Dedifferentiated amniotic fluid mesenchymal stem cell (primary cell): ENCODE measurements around the gene EGFLAM.

Experiments
- DNase-seq: peaks from one replicate; pipeline ENCODE4 v3.0.0-alpha.2; 2016; ENCODE audit errors: extremely low spot score

EGFLAM gene

DNA sequence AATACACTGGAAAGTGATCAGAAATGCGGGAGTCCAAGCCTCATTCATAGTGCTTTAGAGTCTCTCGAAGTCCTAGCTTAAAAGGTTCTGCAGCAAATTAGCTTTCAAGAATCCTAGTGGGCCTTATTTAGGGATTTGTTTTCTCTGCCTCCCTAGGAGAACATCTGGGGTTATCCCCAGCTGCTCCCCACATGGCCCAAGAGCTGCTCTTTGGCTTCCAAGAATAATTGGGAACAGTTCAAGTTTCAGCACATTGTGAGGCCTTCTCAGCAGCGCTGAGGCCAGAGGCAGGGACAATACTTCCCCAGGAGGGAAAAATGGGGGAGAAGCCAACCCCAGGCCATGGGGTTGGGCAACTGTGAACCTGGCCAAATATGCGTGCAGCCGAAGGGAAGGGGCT, 189.4 kb downstream of the EGFLAM start:
- DNase-seq: no peak

DNA sequence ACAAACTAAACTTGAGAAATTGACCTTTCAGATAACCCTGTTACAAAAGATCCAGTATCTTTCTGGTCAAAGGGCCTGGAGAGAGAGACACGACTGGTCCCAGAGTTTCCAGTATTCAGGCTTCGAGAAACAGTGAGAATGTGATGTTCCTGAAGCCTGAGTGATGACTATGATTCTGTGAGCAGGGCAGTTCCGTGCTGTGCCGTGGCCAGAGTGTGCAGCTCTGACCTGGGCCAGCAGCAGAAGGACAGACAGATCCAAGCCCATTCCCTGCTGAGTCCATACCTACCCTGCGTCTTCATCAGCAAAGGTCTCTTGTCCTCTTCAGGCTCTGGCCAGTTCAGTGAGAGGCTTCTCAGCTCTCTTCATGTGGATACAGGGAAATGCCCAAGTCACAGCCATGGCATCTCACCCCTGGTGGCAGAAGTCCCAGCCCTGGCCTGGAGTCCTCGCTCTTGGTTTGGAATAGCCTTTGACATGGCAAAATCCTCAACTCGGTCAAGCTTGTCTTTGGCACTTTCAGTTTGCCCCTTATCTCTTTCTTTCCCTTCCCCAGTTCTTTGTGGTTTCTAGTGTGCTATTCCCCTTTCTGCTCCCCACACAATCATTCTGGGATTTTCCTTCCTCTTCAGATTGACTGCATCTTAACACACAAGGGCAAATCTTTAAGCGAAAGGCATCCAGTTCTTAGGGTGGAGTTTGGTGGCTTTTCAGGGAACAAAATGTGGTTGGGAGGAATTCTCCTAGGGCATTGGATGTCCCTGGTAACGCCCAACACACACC, 190.4 kb downstream of the EGFLAM start:
- DNase-seq: no peak

DNA sequence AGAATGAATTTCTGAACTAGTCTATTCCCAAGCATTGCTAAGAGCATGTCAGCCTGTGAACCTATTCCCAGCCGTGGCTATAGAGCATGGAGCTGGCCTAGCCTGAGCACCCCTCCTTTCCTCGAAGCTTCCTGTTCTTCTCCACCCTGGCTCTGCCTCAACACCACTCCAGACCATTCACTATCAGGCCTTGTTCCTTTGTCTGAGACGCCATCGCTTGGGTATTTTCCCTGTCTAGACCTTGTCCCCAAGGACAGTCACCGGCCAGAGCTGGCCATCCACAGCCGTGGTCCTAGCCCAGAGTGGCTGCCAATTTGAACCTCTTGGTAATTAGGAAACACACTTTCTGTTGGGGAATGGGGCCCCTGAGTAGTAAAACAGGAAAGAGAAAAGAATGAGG, 192.3 kb downstream of the EGFLAM start:
- DNase-seq: no peak

DNA sequence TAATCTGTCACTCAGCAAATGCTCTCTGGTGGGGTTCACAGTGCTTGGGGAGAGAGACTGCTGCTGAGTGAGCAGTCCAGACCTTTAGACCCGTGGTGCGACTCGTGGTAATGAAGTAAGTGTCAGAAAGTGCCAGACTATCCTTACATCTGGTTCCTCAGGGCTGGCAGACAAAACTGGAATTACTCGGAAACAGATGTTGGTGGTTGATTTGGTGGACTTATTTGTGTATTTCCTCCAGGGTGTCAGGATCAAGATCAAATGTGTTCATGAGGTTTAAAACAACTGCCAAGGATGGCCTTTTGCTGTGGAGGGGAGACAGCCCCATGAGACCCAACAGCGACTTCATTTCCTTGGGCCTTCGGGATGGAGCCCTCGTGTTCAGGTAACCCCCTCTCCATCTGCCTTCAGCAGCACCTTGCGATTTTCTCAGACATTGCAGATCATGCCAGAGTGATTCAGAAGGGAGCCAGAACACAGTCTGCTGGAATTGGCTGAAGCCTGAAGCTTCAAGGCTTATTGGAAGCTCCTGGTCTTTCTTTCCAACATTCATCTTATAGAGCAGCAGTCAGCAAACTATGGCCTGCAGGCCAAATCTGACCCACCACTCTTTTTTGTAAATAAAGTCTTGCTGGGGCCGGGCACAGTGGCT, 192.8 kb downstream of the EGFLAM start:
- DNase-seq: no peak

DNA sequence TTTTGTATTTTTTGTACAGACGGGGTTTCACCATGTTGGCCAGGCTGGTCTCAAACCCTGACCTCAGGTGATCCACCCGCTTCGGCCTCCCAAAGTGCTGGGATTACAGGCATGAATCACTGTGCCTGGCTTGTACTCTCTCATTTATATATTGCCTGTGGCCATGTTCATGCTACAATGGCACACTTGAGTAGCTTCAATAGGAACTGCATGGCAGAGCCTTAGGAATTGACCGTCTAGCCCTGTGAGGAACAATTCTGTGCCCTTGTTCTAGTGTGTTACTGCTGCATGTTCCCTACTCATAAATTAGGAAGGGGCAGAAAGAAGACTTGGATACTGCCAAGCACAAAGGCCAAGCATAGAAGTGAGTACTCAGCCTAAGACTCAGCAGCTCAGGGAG, 193.8 kb downstream of the EGFLAM start:
- DNase-seq: no peak

DNA sequence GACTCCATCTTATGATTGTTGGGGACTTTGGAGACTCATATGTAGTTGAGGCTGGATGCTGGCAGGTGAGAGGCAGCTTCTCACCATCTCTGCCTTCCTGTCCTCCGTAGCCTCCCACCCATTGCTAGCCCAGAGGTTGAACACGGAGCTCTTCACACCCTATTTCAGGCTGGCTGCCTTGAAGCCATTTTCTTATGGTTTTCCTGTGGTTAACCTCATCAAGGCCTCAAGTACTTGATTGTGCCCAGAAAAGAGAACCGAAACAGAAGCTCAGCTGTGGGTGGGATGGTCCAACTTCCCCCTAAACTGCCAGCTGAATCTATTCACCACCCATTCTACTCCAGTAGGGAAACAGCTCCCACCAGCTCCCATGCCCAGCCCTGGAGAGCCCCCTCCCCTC, 195.1 kb downstream of the EGFLAM start:
- no peak for DNase-seq

DNA sequence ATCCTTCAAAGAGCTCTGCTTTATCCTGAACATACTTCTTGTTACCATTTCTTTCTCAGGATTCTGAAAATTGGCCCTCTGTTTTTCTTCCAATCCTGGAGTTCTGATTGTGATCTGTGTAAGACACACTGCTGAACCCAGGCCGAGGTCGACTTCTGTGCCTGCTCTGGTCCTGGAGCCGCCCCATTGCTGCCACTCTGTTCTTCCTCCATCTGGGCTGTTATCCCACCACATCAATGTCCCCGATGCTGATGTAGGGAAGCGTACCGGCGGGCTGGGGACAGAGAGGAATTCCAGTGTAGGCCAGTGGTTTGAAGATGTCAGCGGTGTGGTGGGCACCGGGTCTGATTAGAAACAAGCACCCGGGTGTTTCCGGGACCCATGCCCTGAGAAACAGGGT, 195.6 kb downstream of the EGFLAM start:
- no peak for DNase-seq

DNA sequence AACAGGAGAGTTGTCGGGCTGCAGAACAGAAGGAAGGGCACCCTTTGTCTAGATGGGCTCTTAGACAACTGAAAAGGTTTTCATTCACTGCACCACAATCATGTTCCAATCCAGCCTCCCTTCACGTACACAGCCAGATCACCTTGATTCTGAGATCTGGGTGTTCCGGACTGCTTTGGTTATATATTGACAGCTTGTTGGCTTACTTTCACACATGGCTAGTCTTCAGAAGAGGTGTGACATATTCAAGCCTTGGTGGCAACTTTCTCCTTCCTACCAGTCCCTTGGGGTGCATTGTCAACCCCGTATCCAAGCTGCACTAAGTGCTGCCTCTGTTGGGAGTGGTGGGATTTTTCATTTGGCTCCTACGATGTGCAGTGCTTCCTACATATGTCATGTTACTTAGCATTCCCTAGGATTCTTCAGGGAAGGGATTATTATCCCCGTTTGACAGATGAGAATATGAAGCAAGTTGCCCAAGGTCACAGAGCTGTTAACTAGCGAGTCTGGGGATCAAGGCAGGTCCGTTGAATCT, 197.5 kb downstream of the EGFLAM start:
- no peak for DNase-seq

DNA sequence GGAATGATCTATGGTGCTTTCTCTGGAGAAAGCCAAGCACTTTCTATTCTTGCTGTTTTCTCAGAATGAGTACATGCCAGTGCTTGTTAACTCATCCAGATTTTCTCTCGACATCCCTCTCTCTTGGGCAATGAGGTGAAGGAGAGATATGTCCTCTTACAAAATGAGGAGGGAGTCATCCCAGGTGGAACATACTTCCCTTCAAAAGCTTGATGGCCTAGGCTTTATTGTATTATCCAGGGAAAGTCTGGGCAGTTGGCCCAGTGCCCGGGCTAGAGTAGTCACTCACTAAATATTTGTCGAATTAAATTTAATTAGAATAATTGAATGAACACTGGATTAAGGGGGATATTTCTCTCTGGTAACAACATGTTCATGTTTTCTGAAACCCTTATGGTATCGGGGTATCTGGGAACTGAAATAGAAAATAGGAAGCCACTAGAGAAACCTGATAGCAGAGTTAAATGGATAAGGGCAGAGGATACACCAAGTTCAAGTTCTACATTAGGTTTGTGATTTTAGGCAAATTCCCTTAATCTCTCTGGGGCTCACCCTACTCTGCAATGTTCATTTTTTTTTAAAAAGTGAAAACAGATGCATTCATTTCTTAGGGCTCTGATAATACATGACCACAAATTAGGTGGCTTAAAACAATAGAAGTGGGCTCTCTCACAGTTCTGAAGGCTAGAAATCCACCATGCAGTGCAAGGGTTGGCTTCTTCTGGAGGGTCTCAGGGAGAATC, 198.5 kb downstream of the EGFLAM start:
- DNase-seq: no peak

DNA sequence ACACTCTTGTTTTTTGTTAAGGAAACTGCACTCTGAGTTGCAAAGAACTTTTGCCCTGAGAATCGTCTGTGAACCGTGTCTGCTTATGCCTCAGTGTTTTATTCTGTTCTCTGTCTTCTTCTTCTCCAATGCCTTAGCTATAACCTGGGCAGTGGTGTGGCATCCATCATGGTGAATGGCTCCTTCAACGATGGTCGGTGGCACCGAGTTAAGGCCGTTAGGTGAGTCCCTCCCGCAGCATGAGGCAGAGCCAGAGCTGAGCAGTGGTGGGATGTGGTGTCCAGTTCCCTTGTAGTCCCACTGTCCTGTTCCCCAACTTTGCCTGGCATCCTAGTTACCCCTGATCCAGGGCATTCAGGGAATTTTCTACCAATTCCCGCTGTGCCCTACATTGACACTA, 199.8 kb downstream of the EGFLAM start:
- DNase-seq: no peak

DNA sequence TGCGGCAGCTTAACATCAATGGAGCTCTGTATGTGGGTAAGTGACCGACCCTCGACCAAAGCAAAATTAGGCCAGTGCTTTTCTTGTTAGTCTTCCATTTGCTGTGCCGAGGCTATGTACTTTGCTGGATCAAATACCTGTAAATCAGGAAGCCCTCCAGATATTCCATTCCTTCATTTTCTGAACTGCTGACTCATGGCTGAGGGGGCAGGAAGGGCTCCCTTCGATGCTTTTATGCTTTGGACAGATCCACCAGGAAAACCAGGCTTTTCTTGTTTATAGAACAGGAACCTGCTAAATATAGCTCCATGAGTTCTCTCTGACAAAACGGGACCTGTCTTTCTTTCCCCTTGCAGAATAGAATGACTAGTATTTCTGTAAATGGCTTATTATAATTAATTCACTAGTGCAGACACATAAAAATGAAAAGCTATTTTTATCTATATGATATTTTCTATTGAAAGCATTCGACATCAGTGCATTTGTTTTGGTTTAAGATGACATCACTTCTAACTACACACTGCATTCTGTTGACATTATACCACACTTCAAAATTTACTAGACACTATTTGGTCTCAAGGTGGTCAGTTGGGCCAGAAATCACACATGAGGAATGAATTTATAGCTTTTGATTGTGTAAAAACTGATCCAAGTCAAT, 204.7 kb downstream of the EGFLAM start:
- no peak for DNase-seq

DNA sequence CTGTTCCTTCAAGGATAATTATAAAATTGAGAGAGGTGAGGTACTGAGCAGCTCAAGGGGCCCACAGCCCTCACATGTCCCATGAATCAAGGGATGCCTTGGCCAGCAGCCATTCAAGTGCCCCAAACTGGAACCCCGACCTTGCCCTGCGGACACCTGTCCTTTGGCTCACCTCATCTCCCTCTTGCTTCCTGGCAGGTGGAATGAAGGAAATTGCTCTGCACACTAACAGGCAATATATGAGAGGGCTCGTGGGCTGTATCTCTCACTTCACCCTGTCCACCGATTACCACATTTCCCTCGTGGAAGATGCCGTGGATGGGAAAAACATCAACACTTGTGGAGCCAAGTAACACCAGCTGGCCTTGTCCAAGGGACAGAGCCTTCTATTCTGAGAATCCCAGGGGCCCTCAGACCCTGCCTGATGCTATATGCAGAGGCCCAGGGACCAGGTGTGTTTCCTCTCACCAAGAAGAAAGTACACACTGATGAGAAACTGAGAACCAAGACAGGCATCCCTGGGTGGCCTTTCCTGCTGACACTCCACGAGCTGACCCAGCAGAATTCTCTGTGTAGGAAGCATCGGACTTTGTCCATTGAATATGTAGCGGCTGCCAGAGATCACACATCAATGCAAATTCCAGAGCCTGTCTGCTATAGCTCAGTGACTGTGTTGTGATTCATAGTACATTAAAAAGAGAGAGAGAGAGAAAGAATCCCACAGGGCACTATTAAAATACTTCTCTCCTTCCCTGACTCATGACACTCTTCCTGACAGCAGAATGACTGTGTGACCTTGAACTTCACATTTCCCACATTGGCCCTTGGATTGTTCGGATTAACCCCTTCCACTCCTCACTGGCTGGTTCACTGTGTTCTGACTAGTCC, 205.5 kb downstream of the EGFLAM start:
- peak; percentile 73 for DNase-seq

DNA sequence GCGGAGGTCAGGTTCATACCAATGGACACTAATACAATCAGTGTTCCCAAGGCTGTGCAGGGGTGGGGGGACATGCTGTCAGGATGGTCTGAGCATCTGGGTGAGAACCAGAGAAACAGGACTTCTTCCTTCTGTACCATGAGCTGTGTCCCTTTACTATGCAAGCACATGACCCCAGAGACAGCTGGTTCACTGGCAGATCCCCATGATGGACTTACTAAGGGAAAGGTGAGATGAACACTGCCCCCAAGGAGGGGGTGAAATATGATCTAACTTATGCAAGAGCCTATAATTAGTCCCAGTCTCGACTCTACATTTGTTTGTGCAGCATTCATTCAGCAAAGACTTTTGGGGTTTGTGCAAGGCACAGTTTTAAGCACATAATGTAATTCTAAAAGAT, 206.7 kb downstream of the EGFLAM start:
- no peak for DNase-seq

DNA sequence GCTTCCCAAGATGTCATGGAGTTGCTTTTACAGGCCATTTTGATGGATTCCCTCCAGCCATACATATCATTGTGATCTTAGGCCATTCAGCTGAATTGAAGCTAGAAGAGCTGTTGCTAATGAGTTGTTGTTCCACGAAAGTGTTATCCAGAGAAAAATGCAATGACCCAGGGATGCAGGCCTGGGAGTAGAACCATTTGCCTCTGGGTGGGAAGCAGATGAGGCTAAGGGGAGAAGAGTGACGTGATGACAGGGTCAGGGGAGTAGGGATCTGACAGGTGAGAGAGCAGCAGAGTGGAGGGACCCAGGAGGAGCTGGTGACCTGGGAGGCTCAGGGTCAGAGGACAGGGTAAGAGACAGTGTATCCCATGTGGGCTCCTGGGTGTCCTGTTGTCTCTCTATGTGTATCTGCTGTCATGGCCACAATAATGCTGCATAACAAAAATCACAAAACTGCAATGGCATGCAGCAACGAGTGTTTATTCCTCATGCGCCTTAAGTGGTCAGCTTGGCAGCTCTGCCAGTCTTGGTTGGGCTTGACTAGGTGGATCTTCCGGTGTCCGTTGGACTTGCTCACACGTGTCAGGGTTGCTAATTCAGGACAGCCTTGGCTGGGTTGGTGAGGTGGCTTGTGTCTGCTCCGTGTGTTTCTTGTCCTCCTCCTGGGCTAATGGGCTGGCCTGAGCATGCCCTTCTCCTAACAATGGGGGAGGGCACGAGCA, 207.5 kb downstream of the EGFLAM start:
- DNase-seq: no peak

DNA sequence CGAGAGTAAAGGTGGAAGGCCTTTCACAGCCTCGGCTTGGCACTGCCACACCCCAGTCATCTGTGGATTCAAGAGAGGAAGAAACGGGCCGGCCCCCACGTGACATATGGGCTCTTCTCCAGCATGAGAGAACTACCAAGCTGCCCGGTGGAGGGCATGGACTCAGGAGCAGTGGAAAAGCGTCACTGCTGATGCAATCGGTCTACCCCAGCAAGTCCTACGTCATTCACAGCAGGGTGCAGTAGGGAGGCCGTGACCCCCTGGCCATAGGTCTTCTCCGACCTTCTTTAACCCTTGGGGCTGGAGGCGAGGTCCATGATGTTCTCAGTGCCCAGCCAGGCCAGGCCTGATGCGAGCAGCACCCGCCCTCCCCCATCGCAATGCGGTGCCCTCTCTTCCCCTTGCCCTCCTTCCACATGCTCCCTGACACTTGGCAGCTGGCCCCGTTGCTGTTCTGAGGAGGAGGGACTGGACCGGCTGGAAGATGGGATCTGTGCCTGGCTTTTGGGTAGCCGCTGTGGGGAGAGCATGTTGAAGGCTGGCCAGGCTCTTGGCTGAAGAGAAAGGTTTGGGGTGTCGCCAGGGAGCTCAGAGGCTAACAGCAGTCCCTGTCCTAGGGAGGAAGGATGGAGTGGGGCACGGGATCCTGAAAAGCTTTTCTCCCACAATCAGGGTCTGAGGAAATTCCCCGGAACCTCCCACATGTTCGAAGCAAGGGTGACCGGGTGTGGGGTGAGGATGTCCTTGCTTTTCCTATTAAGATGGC, 208.2 kb downstream of the EGFLAM start:
- no peak for DNase-seq

DNA sequence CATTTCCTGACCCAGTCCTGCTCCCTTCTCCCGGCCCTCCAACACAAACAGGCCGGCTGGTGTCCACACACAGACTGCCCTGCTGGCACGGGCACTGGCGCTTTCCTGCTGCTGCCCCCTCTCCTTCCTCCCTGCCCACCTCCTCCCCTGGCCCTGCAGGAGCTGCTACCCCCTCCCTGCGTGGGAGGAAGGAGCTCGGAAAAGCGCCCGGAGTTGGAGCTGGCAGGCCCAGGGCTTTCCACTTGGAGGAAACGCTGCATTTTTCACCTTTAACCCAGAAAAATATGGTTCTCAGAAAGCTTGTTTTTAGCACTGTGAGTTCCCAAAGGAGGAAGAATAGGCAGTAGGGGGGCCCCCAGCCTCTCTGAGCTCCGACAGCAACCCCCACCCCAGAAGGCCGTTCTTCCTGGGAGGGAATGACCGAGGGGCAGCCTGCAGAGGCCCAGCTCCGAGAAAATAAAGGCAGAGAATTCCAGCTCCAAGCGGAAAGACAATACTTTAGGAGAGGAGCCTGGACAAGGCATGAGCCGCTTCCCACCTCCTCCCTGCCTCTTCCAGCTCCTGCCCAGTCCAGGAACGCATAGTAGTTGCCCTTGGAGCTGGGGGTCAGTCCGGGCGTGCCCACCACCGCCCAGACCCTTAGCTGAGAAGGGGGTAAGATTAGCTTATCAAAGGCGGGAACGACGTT, 209.1 kb downstream of the EGFLAM start:
- no peak for DNase-seq

DNA sequence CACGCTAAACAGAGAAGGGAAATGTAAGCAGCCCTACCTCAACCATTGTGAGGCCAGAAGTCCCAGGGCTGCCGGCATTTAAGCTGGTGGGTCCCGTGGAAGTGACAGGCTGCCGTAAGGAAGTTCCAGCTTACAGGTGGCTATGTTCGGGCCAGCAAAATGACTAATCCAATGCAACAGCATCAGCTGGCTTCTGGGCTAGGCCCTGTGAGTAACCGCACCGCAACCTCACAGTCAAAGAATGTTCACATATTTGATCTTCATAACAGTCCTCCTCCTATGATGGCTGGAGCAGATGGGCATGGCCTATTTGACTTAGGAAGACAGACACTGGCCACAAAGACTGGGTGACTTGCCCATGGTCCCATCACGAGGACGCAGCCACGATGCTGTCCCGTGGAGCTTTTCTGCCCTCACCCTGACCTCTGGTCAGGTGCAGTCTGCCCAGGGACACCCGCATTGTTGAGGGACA, 209.9 kb downstream of the EGFLAM start:
- DNase-seq: peak; percentile 71

DNA sequence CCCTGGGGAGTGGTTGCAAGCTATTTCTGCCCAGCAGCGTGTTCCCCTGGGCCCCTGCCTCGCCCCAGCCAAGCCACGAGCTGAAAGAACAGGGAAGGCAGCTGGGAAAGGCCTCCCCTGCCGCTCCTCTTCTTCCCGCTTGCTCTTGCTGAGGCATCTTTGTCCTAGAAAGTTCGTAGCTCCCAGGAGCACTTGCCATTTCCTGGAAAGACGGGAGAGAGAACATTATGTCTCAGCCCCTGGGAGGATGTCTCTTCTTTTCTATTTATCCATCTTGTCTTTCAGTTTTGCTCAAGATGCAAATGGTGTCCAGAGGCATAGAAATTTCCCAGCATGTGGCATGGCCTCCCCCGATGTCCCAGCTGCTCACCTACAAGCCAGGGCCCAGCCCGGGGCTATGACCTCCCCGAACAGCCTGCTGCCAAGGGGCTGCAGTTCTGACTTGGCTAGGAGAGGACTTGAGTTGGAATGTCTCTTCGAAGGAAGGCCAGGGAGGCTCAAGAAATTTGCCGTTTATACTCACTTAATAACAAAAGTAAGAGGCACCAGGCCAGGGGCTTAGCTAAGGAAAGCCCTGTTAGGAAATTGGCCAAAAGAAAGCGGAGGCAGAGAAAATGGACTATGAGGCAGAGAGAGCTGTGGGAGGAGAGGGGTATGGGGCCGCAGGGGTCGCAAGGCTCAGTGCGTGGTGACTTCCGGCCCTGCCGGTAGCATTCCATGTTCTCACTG, 210.8 kb downstream of the EGFLAM start:
- no peak for DNase-seq
